Breast epithelium (tissue), 3 donors: ENCODE measurements around the gene TRIM26.

ENCODE experiments used
- CTCF ChIP-seq, 3 donors: fragments of 450-650 bp; IDR thresholded peaks; one replicate each; pipeline ENCODE4 v1.5.1; 2016 to 2017; ENCODE audit warnings: antibody characterized with exemption in 3 of 3, mild to moderate bottlenecking in 3 of 3, moderate library complexity in 3 of 3
- POLR2AphosphoS5 ChIP-seq, 3 donors: sonication (generic); formaldehyde crosslinking; IDR thresholded peaks; one replicate each; pipeline ENCODE4 v1.6.1; 2017; ENCODE audit warnings: antibody characterized with exemption in 3 of 3

- no peak for TF ChIP-seq CTCF (IDR thresholded peaks at IDR 0.05)
- TF ChIP-seq POLR2AphosphoS5 (IDR thresholded peaks at IDR 0.05) = no peak
These were observed 406 bp upstream of the TRIM26 start for GRCh38 chr6:30213667-30213956.
